Measurements from ENCODE around the gene CATSPER4.

CATSPER4 gene

GRCh38 chr1:26190373-26190987, at the start of gene CATSPER4:
TSS of gene CATSPER4 (plus strand) at chr1:26190602. CDS start at chr1:26190628, 26 bp downstream.
- DNase-seq (ENCODE audit: low read depth in 2 of 3, low spot score in 1 of 3), result no peak

- DNase-seq (ENCODE audit: low read depth in 2 of 3, low spot score in 1 of 3), result no peak
These were observed 48.2 kb upstream of the CATSPER4 start for GRCh38 chr1:26142159-26142558.

- peak in 2 of 3 donors; percentile 65 to 80 for DNase-seq (ENCODE audit: low read depth in 2 of 3, low spot score in 1 of 3)
These were observed 45.1 kb upstream of the CATSPER4 start for GRCh38 chr1:26145041-26145959.

GRCh38 chr1:26145960-26146294, 44.5 kb upstream of the CATSPER4 start:
- no peak for DNase-seq (ENCODE audit: low read depth in 2 of 3, low spot score in 1 of 3)

- no peak for DNase-seq (ENCODE audit: low read depth in 2 of 3, low spot score in 1 of 3)
These were observed 41.5 kb upstream of the CATSPER4 start for GRCh38 chr1:26148887-26149286.

- DNase-seq (ENCODE audit: low read depth in 2 of 3, low spot score in 1 of 3), result no peak
These were observed 36.4 kb upstream of the CATSPER4 start for GRCh38 chr1:26153966-26154532.

GRCh38 chr1:26154750-26155149, 35.7 kb upstream of the CATSPER4 start:
- DNase-seq (ENCODE audit: low read depth in 2 of 3, low spot score in 1 of 3), result no peak

- DNase-seq (ENCODE audit: low read depth in 2 of 3, low spot score in 1 of 3), result no peak
These were observed 34.8 kb upstream of the CATSPER4 start for GRCh38 chr1:26155370-26156284.

GRCh38 chr1:26156285-26157038, 33.9 kb upstream of the CATSPER4 start:
- DNase-seq (ENCODE audit: low read depth in 2 of 3, low spot score in 1 of 3), result no peak

GRCh38 chr1:26158271-26158907, 32.0 kb upstream of the CATSPER4 start:
- no peak for DNase-seq (ENCODE audit: low read depth in 2 of 3, low spot score in 1 of 3)

- no peak for DNase-seq (ENCODE audit: low read depth in 2 of 3, low spot score in 1 of 3)
These were observed 31.3 kb upstream of the CATSPER4 start, which contains the start of gene FAM110D for GRCh38 chr1:26158908-26159742. TSS of gene FAM110D (plus strand) at chr1:26159079. CDS start at chr1:26161292, 2,213 bp downstream.

GRCh38 chr1:26159743-26160039, 30.7 kb upstream of the CATSPER4 start:
- DNase-seq (ENCODE audit: low read depth in 2 of 3, low spot score in 1 of 3), result no peak

GRCh38 chr1:26160527-26161414, 29.6 kb upstream of the CATSPER4 start:
- DNase-seq (ENCODE audit: low read depth in 2 of 3, low spot score in 1 of 3), result no peak

GRCh38 chr1:26161415-26162219, 28.8 kb upstream of the CATSPER4 start:
- peak in 2 of 3 donors; percentile 18 to 27 for DNase-seq (ENCODE audit: low read depth in 2 of 3, low spot score in 1 of 3)

- DNase-seq (ENCODE audit: low read depth in 2 of 3, low spot score in 1 of 3), result no peak
These were observed 28.1 kb upstream of the CATSPER4 start for GRCh38 chr1:26162220-26162709.

- no peak for DNase-seq (ENCODE audit: low read depth in 2 of 3, low spot score in 1 of 3)
These were observed 26.7 kb upstream of the CATSPER4 start for GRCh38 chr1:26163684-26164035.

Measured in stimulated activated CD4-positive, alpha-beta T cell treated with anti-CD3 and anti-CD28 coated beads, Interleukin-12 subunit alpha, Interleukin-12 subunit beta, amount 100 ng/mL, for 48 hours (primary cell).